B cell (primary cell): Measurements from ENCODE around the gene PRRT1. TPM values are rescaled to one million over a fixed set of nuclear protein-coding genes. Genes with fewer than 3 reads are reported as not detected.

Experiments
- ATAC-seq: fragments of 200-7000 bp; cut with Tn5 transposase; one replicate; pipeline ENCODE4 v1.10.0; 2021; ENCODE audit warnings: low read depth, mild to moderate bottlenecking, moderate number of reproducible peaks, moderate library complexity
- CTCF ChIA-PET: fragments of 350-600 bp; sonication (Branson Sonifier 250); formaldehyde crosslinking; loops from one replicate; lab custom pipeline; 2021; ENCODE audit warnings: antibody characterized with exemption, inconsistent platforms; lab: Charles Lee
- POLR2A ChIA-PET: fragments of 350-600 bp; sonication (Branson Sonifier 250); formaldehyde crosslinking; loops from one replicate; lab custom pipeline; 2021; ENCODE audit warnings: antibody characterized with exemption; lab: Charles Lee
- DNase-seq: peaks from one replicate; pipeline ENCODE4 v3.0.0; 2013
- H2AFZ ChIP-seq: 2 replicates; pipeline ENCODE4 v1.6.1; 2012; ENCODE audit warnings: mild to moderate bottlenecking, low read depth, low read length; ENCODE audit not compliant: insufficient read depth, poor library complexity, severe bottlenecking
- H3K27ac ChIP-seq, 2 donors: 1 replicate in 1 of 2; 2 replicates in 1 of 2; pipeline ENCODE4 v1.5.1; 2012 to 2013; ENCODE audit warnings: low read length in 2 of 2, mild to moderate bottlenecking in 2 of 2, moderate library complexity in 1 of 2
- H3K27me3 ChIP-seq, 4 experiments: fragments of 200-600 bp in 1 of 4; sonication (generic) in 1 of 4; replicated peaks in 1 of 4; 1 replicate in 2 of 4; 2 replicates in 2 of 4; pipeline versions ENCODE4 v1.6.1 to v1.7.0; 2013 to 2016; ENCODE audit warnings: low read length in 3 of 4, mild to moderate bottlenecking in 2 of 4, mixed read lengths in 1 of 4, moderate library complexity in 1 of 4; ENCODE audit not compliant: insufficient read depth in 4 of 4, control insufficient read depth in 3 of 4; ENCODE audit errors: control extremely low read depth in 1 of 4
- H3K36me3 ChIP-seq, 2 experiments: replicated peaks in 1 of 2; 1 replicate in 1 of 2; 2 replicates in 1 of 2; pipeline versions ENCODE4 v1.6.1 to v1.7.1; 2013; ENCODE audit warnings: low read length in 1 of 2; ENCODE audit not compliant: insufficient read depth in 2 of 2, control insufficient read depth in 1 of 2; ENCODE audit errors: control extremely low read depth in 1 of 2, extremely low read depth in 1 of 2
- H3K4me1 ChIP-seq, 2 donors: fragments of 200-600 bp in 1 of 2; sonication (generic) in 1 of 2; 1 replicate in 1 of 2; 2 replicates in 1 of 2; pipeline versions ENCODE4 v1.5.1 to v1.6.1; 2013 to 2017; ENCODE audit warnings: low read length in 2 of 2; ENCODE audit not compliant: control insufficient read depth in 2 of 2, insufficient read depth in 2 of 2
- H3K4me2 ChIP-seq: replicated peaks from 2 replicates; pipeline ENCODE3; 2012; ENCODE audit warnings: mild to moderate bottlenecking, low read depth, low read length; ENCODE audit not compliant: poor library complexity, severe bottlenecking
- H3K4me3 ChIP-seq, 5 experiments: fragments of 200-600 bp in 1 of 5; sonication (generic) in 1 of 5; 1 replicate in 3 of 5; 2 replicates in 2 of 5; pipeline versions ENCODE4 v1.5.1 to v1.7.0; 2011 to 2016; ENCODE audit warnings: low read length in 4 of 5, mild to moderate bottlenecking in 4 of 5, low read depth in 2 of 5, control low read depth in 1 of 5, moderate library complexity in 1 of 5; ENCODE audit not compliant: insufficient read depth in 1 of 5; ENCODE audit errors: control extremely low read depth in 1 of 5, extremely low read depth in 1 of 5
- H3K79me2 ChIP-seq: fragments of 200-600 bp; sonication (generic); one replicate; pipeline ENCODE4 v1.6.0; 2016; ENCODE audit warnings: low read length; ENCODE audit not compliant: control insufficient read depth, insufficient read depth
- H3K9ac ChIP-seq: fragments of 200-600 bp; sonication (generic); 2 replicates; pipeline ENCODE4 v1.6.1; 2017; ENCODE audit warnings: mild to moderate bottlenecking, low read length, moderate library complexity
- H3K9me3 ChIP-seq, 3 donors: one replicate each; pipeline versions ENCODE4 v1.6.1 to v1.7.1; 2013; ENCODE audit warnings: low read length in 2 of 3; ENCODE audit not compliant: control insufficient read depth in 2 of 3, insufficient read depth in 1 of 3; ENCODE audit errors: control extremely low read depth in 1 of 3
- H4K20me1 ChIP-seq: 2 replicates; pipeline ENCODE4 v1.6.0; 2012; ENCODE audit warnings: mild to moderate bottlenecking, low read length; ENCODE audit not compliant: insufficient read depth, control insufficient read depth, poor library complexity, severe bottlenecking
- H3K27ac Mint-ChIP-seq: one replicate; pipeline ENCODE4 v1.8.0; 2021; ENCODE audit warnings: mixed read lengths
- H3K27me3 Mint-ChIP-seq: one replicate; pipeline ENCODE4 v1.8.0; 2021; ENCODE audit warnings: mixed read lengths
- H3K4me1 Mint-ChIP-seq: one replicate; pipeline ENCODE4 v1.8.0; 2021; ENCODE audit warnings: mixed read lengths
- H3K4me3 Mint-ChIP-seq: one replicate; pipeline ENCODE4 v1.8.0; 2021; ENCODE audit warnings: mixed read lengths
- H3K9me3 Mint-ChIP-seq: one replicate; pipeline ENCODE4 v1.8.0; 2022; ENCODE audit warnings: mixed read lengths; ENCODE audit not compliant: insufficient read depth
- EZH2 ChIP-seq: IDR thresholded peaks from 2 replicates; pipeline ENCODE4 v1.6.1; 2012; ENCODE audit warnings: borderline replicate concordance, low read depth, mild to moderate bottlenecking, moderate library complexity, low read length; ENCODE audit not compliant: insufficient read depth, poor library complexity, severe bottlenecking
- WGBS: methylation state at CpG from one replicate; pipeline ENCODE4 v1.1.5; 2013; ENCODE audit warnings: missing lambda C conversion rate; ENCODE audit not compliant: insufficient coverage; 5-methylcytosine and 5-hydroxymethylcytosine counted together
- intact Hi-C: fragments of 100-400 bp; cut with micrococcal nuclease; formaldehyde crosslinking; loops from one replicate; pipeline ENCODE4 v1.10.0; 2022
- polyA plus RNA-seq: library from polyadenylated mRNA; depleted of rRNA; stranded (reverse); fragments of >200 nt; gene quantifications from 2 replicates; pipeline ENCODE4 v1.2.3, GENCODE V29; 2012
- total RNA-seq, 2 donors: library from RNA; stranded (reverse); fragments of 120-200 nt in 1 of 2; gene quantifications; 1 replicate in 1 of 2; 2 replicates in 1 of 2; pipeline versions ENCODE4 v1.2.3 to v1.2.4, GENCODE V29; 2013 to 2022
- TF ChIP-seq, protein P1 (sequence below): fragments of 200-600 bp; IDR thresholded peaks from one replicate; pipeline ENCODE4 v1.8.0; 2022; ENCODE audit warnings: antibody characterized with exemption, mild to moderate bottlenecking

The PRRT1 gene
- total and polyA plus RNA-seq, 2 donors (not counting 1 experiment from before 2014, with no cell fraction given): not detected

DNA sequence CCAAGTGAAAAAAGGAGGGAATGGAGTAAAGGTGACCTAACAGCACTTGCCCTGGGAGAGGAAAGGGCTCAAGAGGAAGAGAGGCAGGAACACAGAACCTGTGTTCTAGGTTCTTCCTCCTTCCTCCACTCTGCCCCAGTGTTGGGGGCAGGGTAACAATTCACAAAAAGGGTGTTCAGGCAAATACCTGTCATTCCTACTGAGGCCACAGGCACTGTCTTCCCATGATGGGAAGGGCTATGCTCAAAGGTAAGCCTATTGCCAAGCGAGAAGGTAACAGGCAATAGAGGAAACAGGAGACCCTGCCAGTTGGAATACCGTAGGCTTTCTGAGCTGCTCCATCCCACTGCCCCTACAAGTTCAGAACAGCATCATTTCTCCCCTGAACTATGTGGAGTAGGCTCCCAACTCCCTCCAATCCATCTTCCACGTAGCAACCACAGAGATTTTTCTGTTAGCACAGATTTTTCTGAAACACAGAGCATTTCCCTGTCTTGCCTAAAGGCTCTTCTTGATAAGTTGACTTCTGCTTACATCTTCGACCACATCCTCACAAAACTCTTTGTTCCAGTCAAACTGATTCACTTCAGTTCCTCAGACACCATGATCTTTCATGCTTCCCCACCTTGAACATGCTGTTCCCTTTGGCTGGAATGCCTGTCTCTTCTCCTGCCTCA lies 21.4 kb upstream of the PRRT1 start:
- Histone ChIP-seq H3K4me3 (no peak overlapping the region), H3K9me3 (no peaks in the 10 kb centered on the region), H3K27ac (no peak overlapping the region), H3K79me2 (peaks cover 12% of the 10 kb centered on the region), H4K20me1 (no peaks in the 10 kb centered on the region), H3K9ac (no peak overlapping the region), H3K36me3 (peaks cover 7 to 20% of the 10 kb centered on the region in 2 experiments), H3K4me1 (peaks cover 23 to 43% of the 10 kb centered on the region in 2 donors), H3K27me3 (no peaks in the 10 kb centered on the region), H2AFZ (no peak overlapping the region), H3K4me2 (no peak overlapping the region)
- H3K27me3 Mint-ChIP-seq: no peaks in the 10 kb centered on the region
- DNase-seq (no peak), ATAC-seq (no peak)
- ChIA-PET CTCF (no interaction called here), POLR2A (no interaction called here)
- H3K4me3 Mint-ChIP-seq: peak overlapping the region; percentile 2
- peaks cover 47% of the 10 kb centered on the region for H3K4me1 Mint-ChIP-seq
- no peaks in the 10 kb centered on the region for H3K9me3 Mint-ChIP-seq
- no peak overlapping the region for H3K27ac Mint-ChIP-seq
- TF ChIP-seq EZH2: no peak
- TF ChIP-seq, protein P1, sequence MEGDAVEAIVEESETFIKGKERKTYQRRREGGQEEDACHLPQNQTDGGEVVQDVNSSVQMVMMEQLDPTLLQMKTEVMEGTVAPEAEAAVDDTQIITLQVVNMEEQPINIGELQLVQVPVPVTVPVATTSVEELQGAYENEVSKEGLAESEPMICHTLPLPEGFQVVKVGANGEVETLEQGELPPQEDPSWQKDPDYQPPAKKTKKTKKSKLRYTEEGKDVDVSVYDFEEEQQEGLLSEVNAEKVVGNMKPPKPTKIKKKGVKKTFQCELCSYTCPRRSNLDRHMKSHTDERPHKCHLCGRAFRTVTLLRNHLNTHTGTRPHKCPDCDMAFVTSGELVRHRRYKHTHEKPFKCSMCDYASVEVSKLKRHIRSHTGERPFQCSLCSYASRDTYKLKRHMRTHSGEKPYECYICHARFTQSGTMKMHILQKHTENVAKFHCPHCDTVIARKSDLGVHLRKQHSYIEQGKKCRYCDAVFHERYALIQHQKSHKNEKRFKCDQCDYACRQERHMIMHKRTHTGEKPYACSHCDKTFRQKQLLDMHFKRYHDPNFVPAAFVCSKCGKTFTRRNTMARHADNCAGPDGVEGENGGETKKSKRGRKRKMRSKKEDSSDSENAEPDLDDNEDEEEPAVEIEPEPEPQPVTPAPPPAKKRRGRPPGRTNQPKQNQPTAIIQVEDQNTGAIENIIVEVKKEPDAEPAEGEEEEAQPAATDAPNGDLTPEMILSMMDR: no peak
- intact Hi-C loops: no loop called here
- 82% methylated on average over 4 of the region's 4 CpGs for WGBS

DNA sequence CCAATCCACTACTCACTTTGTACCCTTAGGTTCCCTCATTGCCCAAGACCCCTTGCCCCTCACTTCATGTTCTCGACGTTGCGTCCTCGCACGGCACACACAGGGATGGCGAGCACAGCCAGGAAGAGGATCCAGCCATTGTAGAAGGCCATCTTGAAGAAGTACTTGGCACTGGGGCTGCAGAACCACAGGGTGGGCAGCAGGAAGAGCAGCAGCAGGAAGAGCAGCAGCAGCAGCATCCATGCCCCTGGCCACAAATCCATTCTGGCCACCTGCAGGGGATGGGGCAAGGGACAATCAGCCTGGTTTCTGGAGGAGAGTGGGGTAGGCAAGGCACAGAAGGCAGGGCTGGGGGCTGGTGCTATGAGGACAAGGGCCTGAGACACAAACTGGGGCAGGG lies 19.5 kb upstream of the PRRT1 start:
- peaks cover 12% of the 10 kb centered on the region for H3K79me2 ChIP-seq
- H4K20me1 ChIP-seq: no peaks in the 10 kb centered on the region
- Mint-ChIP-seq H3K27me3 (no peaks in the 10 kb centered on the region), H3K4me3 (no peak overlapping the region), H3K4me1 (peaks cover 34% of the 10 kb centered on the region), H3K9me3 (no peaks in the 10 kb centered on the region), H3K27ac (no peak overlapping the region)
- H3K4me3 ChIP-seq: no peak overlapping the region
- DNase-seq (no peak), ATAC-seq (no peak)
- 98% methylated on average over 6 of the region's 6 CpGs for WGBS
- ChIA-PET POLR2A (no interaction called here), CTCF (interaction anchor here (1.1 kb wide), 1 partner anchor 52 kb away, joined by 3 read pairs; no protein-coding TSS in a partner anchor)
- no peaks in the 10 kb centered on the region for H3K9me3 ChIP-seq
- H3K9ac ChIP-seq: no peak overlapping the region
- intact Hi-C loops: no loop called here
- no peaks in the 10 kb centered on the region for H3K27me3 ChIP-seq
- peaks cover 11 to 30% of the 10 kb centered on the region in 2 donors for H3K4me1 ChIP-seq
- H3K36me3 ChIP-seq: peaks cover 7 to 23% of the 10 kb centered on the region in 2 experiments
- no peak overlapping the region for H3K27ac ChIP-seq
- H2AFZ ChIP-seq: no peak overlapping the region
- TF ChIP-seq, protein P1: no peak
- H3K4me2 ChIP-seq: no peak overlapping the region
